D721Med (cell line): Measurements from ENCODE around the gene FGFR3.

ENCODE experiments used
- DNase-seq: peaks from one replicate; pipeline ENCODE4 v3.0.0; 2011; ENCODE audit warnings: low spot score; ENCODE audit not compliant: insufficient read length
- FAIRE-seq: peaks from 2 replicates; lab custom pipeline; 2011; peaks lifted over from hg19 to GRCh38; lab: Jason Lieb, UNC
- CTCF ChIP-seq: IDR thresholded peaks from 2 replicates; pipeline ENCODE4 v1.5.1; 2012; ENCODE audit warnings: mild to moderate bottlenecking, control low read depth; ENCODE audit not compliant: insufficient read depth; ENCODE audit errors: missing control alignments

Gene FGFR3

DNA sequence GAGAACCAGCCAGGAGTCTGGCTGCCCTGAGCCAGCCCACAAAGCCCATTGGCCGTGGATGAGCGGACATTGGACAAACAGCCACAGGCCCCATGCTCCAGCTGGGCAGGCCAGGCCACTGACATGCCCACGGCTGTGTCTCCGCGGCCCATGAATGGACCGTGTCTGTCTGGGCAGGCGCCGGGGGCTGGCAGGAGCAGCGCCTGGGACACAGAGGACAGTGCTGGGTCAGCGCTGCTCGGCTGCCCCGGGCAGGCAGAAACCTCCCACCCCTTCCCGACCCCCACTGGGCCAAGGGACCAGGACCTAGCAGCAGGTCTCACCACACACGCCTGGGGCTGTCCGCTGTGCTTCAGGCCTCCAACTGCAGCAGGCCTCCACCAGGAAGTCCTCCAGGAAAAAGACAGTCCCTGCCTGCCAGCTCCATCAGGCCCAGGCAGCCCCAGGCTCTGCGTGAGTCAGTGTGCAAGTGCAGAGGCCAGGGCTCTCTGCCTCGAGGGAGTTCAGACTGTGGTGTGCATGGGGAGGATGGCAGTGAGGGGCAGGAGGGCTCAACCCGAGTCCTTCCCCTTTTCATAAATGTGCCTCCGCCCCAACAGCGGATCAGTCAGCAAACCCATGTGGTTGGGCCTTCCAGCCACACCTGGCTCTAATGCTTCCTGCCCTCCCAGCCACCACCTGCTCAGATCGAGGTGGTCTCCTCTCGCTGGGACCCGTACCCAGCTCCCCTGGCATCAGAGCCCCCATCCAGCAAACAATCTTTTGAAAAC, 17.2 kb upstream of the FGFR3 start:
- no peak for TF ChIP-seq CTCF
- no peak for FAIRE-seq
- DNase-seq, result no peak

DNA sequence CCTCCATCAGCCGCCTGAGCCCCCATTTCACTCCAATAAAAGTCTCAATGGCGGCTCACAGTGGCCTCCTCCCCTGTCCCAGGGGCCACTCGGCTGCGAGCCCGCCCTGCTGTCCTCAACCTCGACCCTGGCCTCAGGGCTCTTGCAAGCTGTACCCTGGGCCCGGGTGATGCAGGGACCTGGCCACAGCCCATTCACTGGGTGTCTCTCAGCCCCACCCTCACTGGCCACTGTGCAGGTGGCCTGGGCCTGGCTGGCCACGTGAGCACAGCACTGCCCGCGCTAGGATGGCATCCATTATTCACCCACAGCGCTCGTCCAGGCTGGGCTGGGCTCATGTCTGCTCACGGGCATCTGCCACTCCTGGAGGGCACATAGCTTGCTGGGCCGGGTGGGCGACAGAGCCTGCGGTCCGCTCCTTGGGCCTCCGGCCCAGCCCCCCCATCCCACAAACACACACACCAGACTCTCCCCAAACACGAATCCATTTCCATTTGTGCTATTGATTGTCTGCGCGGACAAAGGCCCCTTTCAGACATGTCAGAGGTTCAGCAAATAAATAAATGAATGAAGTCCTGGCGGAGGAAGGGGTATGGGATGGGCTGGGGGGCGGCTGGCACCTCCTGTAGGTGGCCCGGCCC, 16.5 kb upstream of the FGFR3 start:
- no peak for DNase-seq
- TF ChIP-seq CTCF, result no peak
- FAIRE-seq, result no peak

DNA sequence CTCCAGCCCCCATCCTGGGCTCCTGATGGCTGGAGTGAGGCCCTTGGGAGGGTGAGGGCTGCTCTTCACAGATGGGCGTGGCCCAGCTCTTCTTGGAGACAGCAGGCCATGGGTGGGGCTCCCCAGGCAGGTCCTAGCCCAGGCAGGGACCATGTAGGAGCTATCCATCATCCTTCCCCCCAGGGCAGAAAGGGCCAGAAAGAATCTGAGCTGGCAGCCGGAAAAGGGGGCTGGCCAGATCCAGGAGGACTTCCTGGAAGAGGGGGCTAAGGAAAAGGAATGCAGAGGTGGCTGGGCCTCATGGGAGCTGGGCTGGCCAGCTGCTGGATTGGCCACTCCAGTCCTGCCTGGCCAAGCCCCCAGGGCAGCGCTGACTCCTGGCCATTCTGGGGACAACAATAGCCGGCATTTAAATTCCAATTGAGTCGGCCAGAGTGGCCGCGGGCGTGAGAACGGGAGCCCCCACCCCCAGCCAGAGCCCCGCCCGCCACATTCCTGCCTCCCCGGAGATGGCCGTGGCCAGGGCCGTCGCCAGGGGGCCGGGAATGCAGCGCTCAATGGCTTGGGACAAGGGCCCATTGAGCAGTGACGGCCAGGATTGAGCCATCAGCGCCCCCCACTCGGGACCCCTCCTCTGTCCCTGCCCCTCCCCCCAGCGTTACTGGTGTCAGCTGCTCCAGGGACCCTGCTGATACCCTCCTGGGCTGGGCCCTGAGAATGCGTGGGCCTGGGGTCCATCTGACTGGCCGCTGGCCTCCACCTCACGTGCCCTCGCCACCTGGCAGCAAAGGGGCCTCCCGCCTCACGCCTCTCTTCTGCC, 15.1 kb upstream of the FGFR3 start:
- no peak for DNase-seq
- TF ChIP-seq CTCF, result no peak
- no peak for FAIRE-seq

DNA sequence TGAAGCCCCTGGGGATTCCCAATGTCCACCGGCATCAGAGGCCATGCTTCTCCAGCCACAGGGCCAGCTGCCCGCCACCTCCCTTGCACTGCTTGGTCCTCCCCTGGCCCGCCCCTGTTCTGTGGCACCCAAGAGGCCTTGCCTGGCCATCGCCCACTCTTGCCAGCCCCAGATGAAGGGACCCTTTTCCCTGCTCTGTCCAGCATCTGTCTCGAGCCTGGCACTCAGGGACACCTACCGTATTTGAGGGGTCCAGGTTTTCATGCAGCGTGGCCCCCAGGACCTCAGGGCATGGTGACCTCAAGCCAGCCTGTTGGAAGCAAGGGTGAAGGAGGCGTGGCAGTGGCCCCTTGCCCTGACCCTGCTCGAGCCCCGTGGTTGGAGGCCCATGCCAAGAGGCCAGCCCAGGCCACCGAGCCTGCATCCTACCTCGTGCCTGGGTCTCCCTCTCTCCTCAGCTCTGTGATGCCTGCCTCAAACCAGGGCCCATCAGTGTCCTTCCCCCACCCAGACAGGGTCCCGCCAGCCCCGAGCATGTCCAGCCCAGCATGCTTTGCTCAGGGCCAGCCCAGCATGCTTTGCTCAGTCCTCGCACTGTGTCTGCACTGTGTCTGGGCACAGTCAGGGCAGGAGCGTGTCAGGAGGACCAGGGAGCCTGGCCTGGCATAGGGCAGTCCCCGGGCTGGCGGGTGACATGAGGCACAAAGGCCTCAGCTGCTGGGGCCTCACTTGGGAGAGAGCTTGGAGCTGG, 14.3 kb upstream of the FGFR3 start:
- DNase-seq, result no peak
- TF ChIP-seq CTCF, result no peak
- FAIRE-seq, result no peak

GRCh38 chr4:1779588-1780382, 13.3 kb upstream of the FGFR3 start:
- TF ChIP-seq CTCF, result no peak
- FAIRE-seq (no peak), DNase-seq (no peak)

- FAIRE-seq (no peak), DNase-seq (no peak)
- no peak for TF ChIP-seq CTCF
Measured at GRCh38 chr4:1780435-1780834, 12.7 kb upstream of the FGFR3 start.
